GM23338 (cell line): ENCODE measurements around the gene KCTD15. TPM values are rescaled to one million over a fixed set of nuclear protein-coding genes. Genes with fewer than 3 reads are reported as not detected.

ENCODE experiments used
- ATAC-seq: fragments of 200-7000 bp; cut with Tn5 transposase; 3 replicates; pipeline ENCODE4 v1.9.1; 2020
- DNase-seq: peaks from one replicate; pipeline ENCODE4 v3.0.0-alpha.2; 2015; ENCODE audit warnings: low spot score
- H2AFZ ChIP-seq: fragments of 200-600 bp; sonication (generic); 2 replicates; pipeline ENCODE4 v1.8.0; 2016; ENCODE audit warnings: antibody characterized with exemption, mild to moderate bottlenecking, moderate library complexity
- H3F3A ChIP-seq: fragments of 200-600 bp; sonication (generic); replicated peaks from 2 replicates; pipeline ENCODE4 v1.8.0; 2017; ENCODE audit warnings: antibody characterized with exemption, mixed run types, low read depth
- H3K27ac ChIP-seq: fragments of 200-600 bp; sonication (generic); 2 replicates; pipeline ENCODE4 v1.6.1; 2016; ENCODE audit warnings: low read depth
- H3K27me3 ChIP-seq: fragments of 200-600 bp; sonication (generic); 2 replicates; pipeline ENCODE4 v1.8.0; 2016; ENCODE audit warnings: mild to moderate bottlenecking, mixed run types, moderate library complexity; ENCODE audit not compliant: insufficient read depth
- H3K36me3 ChIP-seq: fragments of 200-600 bp; sonication (generic); 2 replicates; pipeline ENCODE4 v1.8.0; 2016; ENCODE audit warnings: mild to moderate bottlenecking; ENCODE audit not compliant: insufficient read depth
- H3K4me1 ChIP-seq: fragments of 200-600 bp; sonication (generic); 2 replicates; pipeline ENCODE4 v1.8.0; 2016; ENCODE audit warnings: mild to moderate bottlenecking, moderate library complexity; ENCODE audit not compliant: insufficient read depth
- H3K4me2 ChIP-seq: fragments of 200-600 bp; sonication (generic); 2 replicates; pipeline ENCODE4 v1.7.1; 2017; ENCODE audit warnings: mixed run types
- H3K4me3 ChIP-seq: fragments of 200-600 bp; sonication (generic); 2 replicates; pipeline ENCODE4 v1.6.1; 2016; ENCODE audit warnings: mixed run types
- H3K79me2 ChIP-seq: fragments of 200-600 bp; sonication (generic); replicated peaks from 2 replicates; pipeline ENCODE4 v1.8.0; 2017; ENCODE audit warnings: mild to moderate bottlenecking; ENCODE audit not compliant: insufficient read depth
- H3K9me2 ChIP-seq: fragments of 200-600 bp; sonication (generic); 2 replicates; pipeline ENCODE4 v1.8.0; 2017; ENCODE audit not compliant: insufficient read depth
- H4K20me1 ChIP-seq: fragments of 200-600 bp; sonication (generic); replicated peaks from 2 replicates; pipeline ENCODE4 v1.8.0; 2017; ENCODE audit warnings: mild to moderate bottlenecking; ENCODE audit not compliant: insufficient read depth
- H3K27ac Mint-ChIP-seq: 2 replicates; pipeline ENCODE4 v1.8.0; 2020; ENCODE audit warnings: inconsistent platforms, mild to moderate bottlenecking, moderate library complexity, mixed read lengths
- H3K27me3 Mint-ChIP-seq: 3 replicates; pipeline ENCODE4 v1.8.0; 2022; ENCODE audit warnings: low read depth, mild to moderate bottlenecking, moderate library complexity, mixed read lengths, inconsistent platforms; ENCODE audit not compliant: insufficient read depth, poor library complexity
- H3K36me3 Mint-ChIP-seq: 3 replicates; pipeline ENCODE4 v1.8.0; 2021; ENCODE audit warnings: low read depth, mild to moderate bottlenecking, inconsistent platforms, moderate library complexity, mixed read lengths
- H3K4me1 Mint-ChIP-seq: 3 replicates; pipeline ENCODE4 v1.8.0; 2020; ENCODE audit warnings: mild to moderate bottlenecking, inconsistent platforms, mixed read lengths
- H3K4me3 Mint-ChIP-seq: 3 replicates; pipeline ENCODE4 v1.8.0; 2021; ENCODE audit warnings: moderate library complexity, mild to moderate bottlenecking, inconsistent platforms, mixed read lengths
- H3K9me3 Mint-ChIP-seq: 3 replicates; pipeline ENCODE4 v1.8.0; 2020; ENCODE audit warnings: moderate library complexity, mild to moderate bottlenecking, inconsistent platforms, mixed read lengths
- EZH2 ChIP-seq: fragments of 200-600 bp; sonication (generic); IDR thresholded peaks from one replicate; pipeline ENCODE4 v1.8.0; 2017; ENCODE audit warnings: antibody characterized with exemption, mild to moderate bottlenecking, low read depth; ENCODE audit not compliant: unreplicated experiment
- JUNB ChIP-seq: IDR thresholded peaks from one replicate; pipeline ENCODE4 v1.6.1; 2016; ENCODE audit warnings: antibody characterized with exemption; ENCODE audit not compliant: unreplicated experiment
- NANOG ChIP-seq: IDR thresholded peaks from 2 replicates; pipeline ENCODE4 v1.6.1; 2016; ENCODE audit warnings: antibody characterized with exemption, borderline replicate concordance
- POLR2AphosphoS5 ChIP-seq: IDR thresholded peaks from 2 replicates; pipeline ENCODE4 v1.6.1; 2016; ENCODE audit warnings: antibody characterized with exemption, low read depth
- ZNF114 ChIP-seq: fragments of 250-450 bp; sonication (Bioruptor Pico); IDR thresholded peaks from 2 replicates; pipeline ENCODE4 v1.5.0; 2020; ENCODE audit warnings: mild to moderate bottlenecking, moderate library complexity
- polyA plus RNA-seq: library from polyadenylated mRNA; unstranded; fragments of >200 nt; fragmentation: Nextera tagmentation; extraction: Ambion mirVana; gene quantifications from 2 replicates; pipeline ENCODE4 v1.2.1, GENCODE V29; 2016
- total RNA-seq: library from RNA; depleted of rRNA; stranded (reverse); fragments of >200 nt; shearing (Covaris generic); gene quantifications from 2 replicates; pipeline ENCODE4 v1.2.3, GENCODE V29; 2014
- TF ChIP-seq, protein P1 (sequence below): IDR thresholded peaks from one replicate; pipeline ENCODE4 v1.6.1; 2018; ENCODE audit warnings: antibody characterized with exemption; ENCODE audit not compliant: unreplicated experiment
- TF ChIP-seq, protein P2 (sequence below), 2 experiments: fragments of 200-600 bp in 1 of 2; sonication (generic) in 1 of 2; conservative IDR thresholded peaks; 2 replicates each; pipeline versions ENCODE4 v1.5.1 to v1.6.1; 2016 to 2017; ENCODE audit warnings: antibody characterized with exemption in 2 of 2, low read depth in 2 of 2, mild to moderate bottlenecking in 2 of 2, moderate library complexity in 1 of 2
- TF ChIP-seq, protein P3 (sequence below): IDR thresholded peaks from 2 replicates; pipeline ENCODE4 v1.6.1; 2016; ENCODE audit warnings: antibody characterized with exemption
- TF ChIP-seq, protein P4 (sequence below): fragments of 250-450 bp; sonication (Bioruptor Pico); IDR thresholded peaks from 2 replicates; pipeline ENCODE4 v1.5.0; 2020; ENCODE audit warnings: mild to moderate bottlenecking, moderate library complexity

KCTD15 gene
- total and polyA plus RNA-seq, 2 experiments from 2014 or later, result 5.1 to 60.1 TPM

DNA sequence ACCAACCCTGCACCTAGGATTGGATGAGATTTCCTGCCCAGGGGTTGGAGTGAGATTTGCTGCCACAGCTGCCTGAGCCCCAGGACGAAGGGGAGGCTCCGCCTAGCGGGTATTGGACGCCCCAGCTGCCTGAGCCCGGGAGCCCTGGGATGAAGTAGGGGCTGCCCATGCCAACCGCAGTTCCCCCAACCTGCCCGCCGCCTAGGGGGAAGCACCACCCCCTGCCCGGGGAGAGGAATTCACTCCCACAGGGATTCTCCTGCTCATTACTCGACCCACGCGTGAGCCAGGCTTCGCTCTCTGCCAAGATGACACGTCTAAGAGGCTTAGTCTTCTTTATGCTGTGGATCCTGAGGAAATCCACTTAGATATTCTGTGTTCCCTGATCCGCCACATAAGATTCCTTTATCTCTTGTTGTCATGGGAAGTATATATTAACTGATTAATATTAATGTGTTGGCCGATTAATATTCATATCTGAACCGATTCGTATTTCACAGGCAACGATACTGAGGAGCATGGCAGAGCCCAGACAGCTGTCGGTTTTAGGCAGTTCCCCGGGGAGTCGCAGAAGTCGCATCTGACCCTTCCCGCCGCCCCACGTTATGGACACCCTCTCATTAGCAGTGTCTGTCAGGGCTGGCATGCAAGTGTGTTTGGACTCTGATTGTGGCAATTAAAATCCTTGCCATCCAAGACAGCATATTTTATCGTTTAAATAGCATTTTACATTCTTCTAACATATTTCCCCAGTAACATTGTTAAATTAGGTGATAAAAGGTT lies 44.5 kb upstream of the KCTD15 start (continued):
- TF ChIP-seq, protein P1, sequence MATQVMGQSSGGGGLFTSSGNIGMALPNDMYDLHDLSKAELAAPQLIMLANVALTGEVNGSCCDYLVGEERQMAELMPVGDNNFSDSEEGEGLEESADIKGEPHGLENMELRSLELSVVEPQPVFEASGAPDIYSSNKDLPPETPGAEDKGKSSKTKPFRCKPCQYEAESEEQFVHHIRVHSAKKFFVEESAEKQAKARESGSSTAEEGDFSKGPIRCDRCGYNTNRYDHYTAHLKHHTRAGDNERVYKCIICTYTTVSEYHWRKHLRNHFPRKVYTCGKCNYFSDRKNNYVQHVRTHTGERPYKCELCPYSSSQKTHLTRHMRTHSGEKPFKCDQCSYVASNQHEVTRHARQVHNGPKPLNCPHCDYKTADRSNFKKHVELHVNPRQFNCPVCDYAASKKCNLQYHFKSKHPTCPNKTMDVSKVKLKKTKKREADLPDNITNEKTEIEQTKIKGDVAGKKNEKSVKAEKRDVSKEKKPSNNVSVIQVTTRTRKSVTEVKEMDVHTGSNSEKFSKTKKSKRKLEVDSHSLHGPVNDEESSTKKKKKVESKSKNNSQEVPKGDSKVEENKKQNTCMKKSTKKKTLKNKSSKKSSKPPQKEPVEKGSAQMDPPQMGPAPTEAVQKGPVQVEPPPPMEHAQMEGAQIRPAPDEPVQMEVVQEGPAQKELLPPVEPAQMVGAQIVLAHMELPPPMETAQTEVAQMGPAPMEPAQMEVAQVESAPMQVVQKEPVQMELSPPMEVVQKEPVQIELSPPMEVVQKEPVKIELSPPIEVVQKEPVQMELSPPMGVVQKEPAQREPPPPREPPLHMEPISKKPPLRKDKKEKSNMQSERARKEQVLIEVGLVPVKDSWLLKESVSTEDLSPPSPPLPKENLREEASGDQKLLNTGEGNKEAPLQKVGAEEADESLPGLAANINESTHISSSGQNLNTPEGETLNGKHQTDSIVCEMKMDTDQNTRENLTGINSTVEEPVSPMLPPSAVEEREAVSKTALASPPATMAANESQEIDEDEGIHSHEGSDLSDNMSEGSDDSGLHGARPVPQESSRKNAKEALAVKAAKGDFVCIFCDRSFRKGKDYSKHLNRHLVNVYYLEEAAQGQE, result no peak

DNA sequence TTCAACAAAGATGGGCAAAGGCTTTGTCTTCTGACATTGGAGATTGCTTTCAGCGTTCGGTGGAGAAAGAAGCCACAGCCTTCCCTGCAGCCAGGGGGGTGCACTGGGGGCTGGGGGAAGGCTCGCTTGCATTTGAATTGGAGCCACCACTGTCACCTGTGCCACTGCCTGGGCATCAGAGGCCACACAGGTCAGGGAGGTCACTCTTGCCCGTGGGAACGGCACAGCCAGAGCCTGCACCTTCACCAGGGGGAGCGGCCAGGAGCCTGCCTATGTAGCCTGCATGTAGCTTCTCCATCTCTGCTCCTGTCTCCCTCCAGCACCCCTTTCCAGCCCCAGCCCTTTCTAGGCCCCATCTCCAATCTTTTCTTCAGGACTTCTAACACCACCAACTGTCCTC lies 43.7 kb upstream of the KCTD15 start:
- H3K27ac ChIP-seq, result no peak overlapping the region
- Mint-ChIP-seq H3K4me3 (no peak overlapping the region), H3K27ac (no peak overlapping the region), H3K27me3 (peaks cover 6% of the 10 kb centered on the region), H3K9me3 (no peaks in the 10 kb centered on the region), H3K36me3 (no peaks in the 10 kb centered on the region), H3K4me1 (peaks cover 2% of the 10 kb centered on the region; the same call in 1 of the 3 replicates)
- H2AFZ ChIP-seq, result no peak overlapping the region
- no peaks in the 10 kb centered on the region; the same call in 1 of the 2 replicates for H4K20me1 ChIP-seq
- no peaks in the 10 kb centered on the region for H3K79me2 ChIP-seq
- DNase-seq, result no peak
- H3K36me3 ChIP-seq, result no peaks in the 10 kb centered on the region
- H3K27me3 ChIP-seq, result no peaks in the 10 kb centered on the region
- no peak overlapping the region for H3K4me2 ChIP-seq
- H3F3A ChIP-seq, result no peaks in the 10 kb centered on the region
- no peak for ATAC-seq
- no peaks in the 10 kb centered on the region for H3K4me1 ChIP-seq
- H3K9me2 ChIP-seq, result no peaks in the 10 kb centered on the region
- H3K4me3 ChIP-seq, result no peak overlapping the region
- TF ChIP-seq, protein P2, sequence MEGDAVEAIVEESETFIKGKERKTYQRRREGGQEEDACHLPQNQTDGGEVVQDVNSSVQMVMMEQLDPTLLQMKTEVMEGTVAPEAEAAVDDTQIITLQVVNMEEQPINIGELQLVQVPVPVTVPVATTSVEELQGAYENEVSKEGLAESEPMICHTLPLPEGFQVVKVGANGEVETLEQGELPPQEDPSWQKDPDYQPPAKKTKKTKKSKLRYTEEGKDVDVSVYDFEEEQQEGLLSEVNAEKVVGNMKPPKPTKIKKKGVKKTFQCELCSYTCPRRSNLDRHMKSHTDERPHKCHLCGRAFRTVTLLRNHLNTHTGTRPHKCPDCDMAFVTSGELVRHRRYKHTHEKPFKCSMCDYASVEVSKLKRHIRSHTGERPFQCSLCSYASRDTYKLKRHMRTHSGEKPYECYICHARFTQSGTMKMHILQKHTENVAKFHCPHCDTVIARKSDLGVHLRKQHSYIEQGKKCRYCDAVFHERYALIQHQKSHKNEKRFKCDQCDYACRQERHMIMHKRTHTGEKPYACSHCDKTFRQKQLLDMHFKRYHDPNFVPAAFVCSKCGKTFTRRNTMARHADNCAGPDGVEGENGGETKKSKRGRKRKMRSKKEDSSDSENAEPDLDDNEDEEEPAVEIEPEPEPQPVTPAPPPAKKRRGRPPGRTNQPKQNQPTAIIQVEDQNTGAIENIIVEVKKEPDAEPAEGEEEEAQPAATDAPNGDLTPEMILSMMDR (conservative IDR thresholded peaks at IDR 0.05; ENCODE audit: low read depth in 2 of 2), result no peak
- TF ChIP-seq ZNF114 (CRISPR knock-in tag) (no peak), JUNB (no peak), POLR2AphosphoS5 (no peak), EZH2 (no peak), NANOG (no peak)
- TF ChIP-seq, protein P3, sequence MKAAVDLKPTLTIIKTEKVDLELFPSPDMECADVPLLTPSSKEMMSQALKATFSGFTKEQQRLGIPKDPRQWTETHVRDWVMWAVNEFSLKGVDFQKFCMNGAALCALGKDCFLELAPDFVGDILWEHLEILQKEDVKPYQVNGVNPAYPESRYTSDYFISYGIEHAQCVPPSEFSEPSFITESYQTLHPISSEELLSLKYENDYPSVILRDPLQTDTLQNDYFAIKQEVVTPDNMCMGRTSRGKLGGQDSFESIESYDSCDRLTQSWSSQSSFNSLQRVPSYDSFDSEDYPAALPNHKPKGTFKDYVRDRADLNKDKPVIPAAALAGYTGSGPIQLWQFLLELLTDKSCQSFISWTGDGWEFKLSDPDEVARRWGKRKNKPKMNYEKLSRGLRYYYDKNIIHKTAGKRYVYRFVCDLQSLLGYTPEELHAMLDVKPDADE, result no peak
- TF ChIP-seq, protein P4, sequence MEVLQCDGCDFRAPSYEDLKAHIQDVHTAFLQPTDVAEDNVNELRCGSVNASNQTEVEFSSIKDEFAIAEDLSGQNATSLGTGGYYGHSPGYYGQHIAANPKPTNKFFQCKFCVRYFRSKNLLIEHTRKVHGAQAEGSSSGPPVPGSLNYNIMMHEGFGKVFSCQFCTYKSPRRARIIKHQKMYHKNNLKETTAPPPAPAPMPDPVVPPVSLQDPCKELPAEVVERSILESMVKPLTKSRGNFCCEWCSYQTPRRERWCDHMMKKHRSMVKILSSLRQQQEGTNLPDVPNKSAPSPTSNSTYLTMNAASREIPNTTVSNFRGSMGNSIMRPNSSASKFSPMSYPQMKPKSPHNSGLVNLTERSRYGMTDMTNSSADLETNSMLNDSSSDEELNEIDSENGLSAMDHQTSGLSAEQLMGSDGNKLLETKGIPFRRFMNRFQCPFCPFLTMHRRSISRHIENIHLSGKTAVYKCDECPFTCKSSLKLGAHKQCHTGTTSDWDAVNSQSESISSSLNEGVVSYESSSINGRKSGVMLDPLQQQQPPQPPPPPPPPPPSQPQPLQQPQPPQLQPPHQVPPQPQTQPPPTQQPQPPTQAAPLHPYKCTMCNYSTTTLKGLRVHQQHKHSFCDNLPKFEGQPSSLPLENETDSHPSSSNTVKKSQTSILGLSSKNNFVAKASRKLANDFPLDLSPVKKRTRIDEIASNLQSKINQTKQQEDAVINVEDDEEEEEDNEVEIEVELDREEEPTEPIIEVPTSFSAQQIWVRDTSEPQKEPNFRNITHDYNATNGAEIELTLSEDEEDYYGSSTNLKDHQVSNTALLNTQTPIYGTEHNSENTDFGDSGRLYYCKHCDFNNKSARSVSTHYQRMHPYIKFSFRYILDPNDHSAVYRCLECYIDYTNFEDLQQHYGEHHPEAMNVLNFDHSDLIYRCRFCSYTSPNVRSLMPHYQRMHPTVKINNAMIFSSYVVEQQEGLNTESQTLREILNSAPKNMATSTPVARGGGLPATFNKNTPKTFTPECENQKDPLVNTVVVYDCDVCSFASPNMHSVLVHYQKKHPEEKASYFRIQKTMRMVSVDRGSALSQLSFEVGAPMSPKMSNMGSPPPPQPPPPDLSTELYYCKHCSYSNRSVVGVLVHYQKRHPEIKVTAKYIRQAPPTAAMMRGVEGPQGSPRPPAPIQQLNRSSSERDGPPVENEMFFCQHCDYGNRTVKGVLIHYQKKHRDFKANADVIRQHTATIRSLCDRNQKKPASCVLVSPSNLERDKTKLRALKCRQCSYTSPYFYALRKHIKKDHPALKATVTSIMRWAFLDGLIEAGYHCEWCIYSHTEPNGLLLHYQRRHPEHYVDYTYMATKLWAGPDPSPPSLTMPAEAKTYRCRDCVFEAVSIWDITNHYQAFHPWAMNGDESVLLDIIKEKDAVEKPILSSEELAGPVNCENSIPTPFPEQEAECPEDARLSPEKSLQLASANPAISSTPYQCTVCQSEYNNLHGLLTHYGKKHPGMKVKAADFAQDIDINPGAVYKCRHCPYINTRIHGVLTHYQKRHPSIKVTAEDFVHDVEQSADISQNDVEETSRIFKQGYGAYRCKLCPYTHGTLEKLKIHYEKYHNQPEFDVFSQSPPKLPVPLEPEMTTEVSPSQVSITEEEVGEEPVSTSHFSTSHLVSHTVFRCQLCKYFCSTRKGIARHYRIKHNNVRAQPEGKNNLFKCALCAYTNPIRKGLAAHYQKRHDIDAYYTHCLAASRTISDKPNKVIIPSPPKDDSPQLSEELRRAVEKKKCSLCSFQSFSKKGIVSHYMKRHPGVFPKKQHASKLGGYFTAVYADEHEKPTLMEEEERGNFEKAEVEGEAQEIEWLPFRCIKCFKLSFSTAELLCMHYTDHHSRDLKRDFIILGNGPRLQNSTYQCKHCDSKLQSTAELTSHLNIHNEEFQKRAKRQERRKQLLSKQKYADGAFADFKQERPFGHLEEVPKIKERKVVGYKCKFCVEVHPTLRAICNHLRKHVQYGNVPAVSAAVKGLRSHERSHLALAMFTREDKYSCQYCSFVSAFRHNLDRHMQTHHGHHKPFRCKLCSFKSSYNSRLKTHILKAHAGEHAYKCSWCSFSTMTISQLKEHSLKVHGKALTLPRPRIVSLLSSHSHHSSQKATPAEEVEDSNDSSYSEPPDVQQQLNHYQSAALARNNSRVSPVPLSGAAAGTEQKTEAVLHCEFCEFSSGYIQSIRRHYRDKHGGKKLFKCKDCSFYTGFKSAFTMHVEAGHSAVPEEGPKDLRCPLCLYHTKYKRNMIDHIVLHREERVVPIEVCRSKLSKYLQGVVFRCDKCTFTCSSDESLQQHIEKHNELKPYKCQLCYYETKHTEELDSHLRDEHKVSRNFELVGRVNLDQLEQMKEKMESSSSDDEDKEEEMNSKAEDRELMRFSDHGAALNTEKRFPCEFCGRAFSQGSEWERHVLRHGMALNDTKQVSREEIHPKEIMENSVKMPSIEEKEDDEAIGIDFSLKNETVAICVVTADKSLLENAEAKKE, result no peak
